HK-2 (cell line): ENCODE measurements around the gene AP3M1.
"Not testable (repeated sequence)": the region's sequence is repeated elsewhere in the genome, so short reads cannot be mapped to it uniquely, and the experiment has no call there.

Experiments used
- DNase-seq: peaks from one replicate; pipeline ENCODE4 v3.0.0-alpha.2; 2018; ENCODE audit not compliant: unreplicated experiment

AP3M1 gene

GRCh38 chr10:74163319-74164068 is 12.9 kb upstream of the AP3M1 start:
- DNase-seq = no peak

- no peak for DNase-seq
Observed at GRCh38 chr10:74160013-74160412, 9.4 kb upstream of the AP3M1 start.

DNA sequence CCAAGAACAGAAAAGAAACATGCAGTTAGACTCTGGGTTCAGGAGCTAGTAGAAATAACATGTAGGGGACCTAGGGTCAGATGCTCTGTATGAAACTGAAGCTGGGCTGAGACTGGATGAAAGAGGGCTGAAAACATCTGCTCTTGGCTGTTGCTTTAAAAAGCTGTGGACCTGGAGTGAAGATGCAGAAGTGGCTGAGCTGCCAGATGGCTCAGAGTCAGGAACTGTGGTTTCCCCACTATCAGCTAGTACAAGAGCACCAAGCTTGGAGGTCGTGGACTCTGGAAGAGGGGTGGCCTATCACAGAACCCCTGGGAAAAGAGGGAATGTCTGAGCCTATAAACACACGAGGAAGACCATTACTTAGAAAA is 6.3 kb upstream of the AP3M1 start:
- no peak for DNase-seq

GRCh38 chr10:74153676-74154075 is 3.0 kb upstream of the AP3M1 start:
- no peak for DNase-seq

- no peak for DNase-seq
Observed at GRCh38 chr10:74153123-74153522, 2.5 kb upstream of the AP3M1 start.

GRCh38 chr10:74151879-74152722 is 1.5 kb upstream of the AP3M1 start:
- DNase-seq = no peak

- DNase-seq = peak; percentile 99
Observed at GRCh38 chr10:74150990-74151878, 606 bp upstream of the AP3M1 start, which contains the start of gene ADK. Gene ADK, plus strand, starts transcription at chr10:74151221. Its CDS starts 58 bp downstream, at chr10:74151279.

DNA sequence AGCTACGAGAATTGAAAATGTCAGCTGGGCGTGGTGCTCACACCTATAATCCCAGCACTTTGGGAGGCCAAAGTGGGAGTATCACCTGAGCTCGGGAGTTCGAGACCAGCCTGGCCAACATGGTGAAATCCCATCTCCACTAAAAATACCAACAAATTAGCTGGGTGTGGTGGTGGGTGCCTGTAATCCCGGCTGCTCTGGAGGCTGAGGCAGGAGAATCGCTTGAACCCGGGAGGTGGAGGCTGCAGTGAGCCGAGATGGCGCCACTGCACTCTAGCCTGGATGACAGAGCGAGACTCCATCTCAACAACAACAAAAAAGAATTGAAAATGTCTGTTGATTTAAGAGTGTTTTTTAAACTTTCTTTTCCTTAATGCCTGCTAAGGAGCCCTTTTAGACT is 3.6 kb downstream of the AP3M1 start:
- not testable (repeated sequence) for DNase-seq

DNA sequence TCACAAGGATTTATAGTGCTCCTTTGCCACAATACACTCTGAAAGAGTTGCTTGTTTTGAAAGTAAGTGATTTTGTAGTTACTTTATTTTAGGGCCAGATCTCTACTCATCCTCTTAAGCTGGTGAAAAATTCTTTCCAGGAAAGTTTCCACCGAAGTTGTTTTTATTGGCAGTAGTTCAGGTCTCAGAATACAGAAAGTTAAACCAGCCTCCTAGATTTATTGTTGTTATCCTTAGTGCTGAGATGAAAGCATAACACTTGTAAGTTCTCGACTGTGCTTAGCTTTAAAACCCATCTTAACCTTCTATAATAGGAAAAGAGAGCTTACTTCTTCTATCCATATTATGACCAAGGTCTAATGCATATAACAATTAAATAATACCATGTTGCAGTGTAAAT is 5.5 kb downstream of the AP3M1 start:
- no peak for DNase-seq

DNA sequence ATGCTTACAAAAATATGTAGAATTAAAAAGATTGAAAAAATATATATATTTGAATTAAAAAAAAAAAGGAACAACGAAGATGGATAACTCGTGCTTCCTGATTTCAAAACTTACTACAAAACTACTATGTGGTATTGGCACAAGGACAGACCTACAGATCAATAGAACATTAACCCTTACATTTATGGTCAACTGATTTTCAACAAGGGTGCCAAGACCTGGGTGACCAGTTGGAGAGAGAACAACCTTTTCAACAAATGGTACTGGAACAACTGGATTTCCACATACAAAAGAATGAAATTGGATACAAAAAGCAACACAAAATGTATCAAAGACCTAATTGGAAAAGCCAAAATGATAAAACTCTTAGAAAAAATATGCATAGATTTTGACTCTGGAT is 10.1 kb downstream of the AP3M1 start:
- DNase-seq = no peak

- DNase-seq = no peak
Observed at GRCh38 chr10:74139981-74140380, 10.6 kb downstream of the AP3M1 start.

DNA sequence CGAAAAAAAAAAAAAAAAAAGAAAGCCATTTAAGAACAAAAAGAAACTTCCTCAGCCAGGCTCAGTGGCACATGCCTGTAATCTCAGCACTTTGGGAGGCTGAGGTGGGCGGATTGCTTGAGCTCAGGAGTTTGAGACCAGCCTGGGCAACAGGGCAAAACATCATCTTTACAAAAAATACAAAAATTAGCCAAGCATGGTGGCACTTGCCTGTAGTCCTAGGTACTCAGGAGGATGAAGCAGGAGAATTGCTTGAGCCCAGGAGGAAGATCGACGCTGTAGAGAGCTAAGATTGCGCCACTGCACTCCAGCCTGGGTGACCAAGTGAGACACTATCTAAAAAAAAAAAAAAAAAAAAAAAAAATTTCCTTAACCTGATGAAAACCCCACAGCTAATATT is 12.0 kb downstream of the AP3M1 start:
- DNase-seq = not testable (repeated sequence)

DNA sequence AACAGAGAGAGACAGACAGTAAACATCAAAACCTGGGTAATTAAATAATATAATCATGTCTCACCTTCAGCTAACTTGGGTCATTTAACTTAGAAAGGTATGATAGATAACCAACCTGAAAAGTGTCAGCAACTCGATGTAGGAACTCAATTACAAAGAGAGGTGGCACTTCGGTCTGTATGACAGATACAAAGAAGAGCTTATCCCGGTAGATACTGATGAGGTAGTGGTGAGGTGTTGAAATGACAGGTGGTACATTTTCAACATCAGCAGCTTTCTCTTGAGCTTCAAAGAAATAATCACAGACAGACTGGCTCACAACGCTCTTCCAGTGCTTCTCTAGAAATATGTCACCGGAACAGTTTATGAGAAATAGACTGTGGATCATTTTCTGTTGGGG is 12.6 kb downstream of the AP3M1 start:
- DNase-seq = no peak

GRCh38 chr10:74135452-74135851 is 15.2 kb downstream of the AP3M1 start:
- DNase-seq = no peak

DNA sequence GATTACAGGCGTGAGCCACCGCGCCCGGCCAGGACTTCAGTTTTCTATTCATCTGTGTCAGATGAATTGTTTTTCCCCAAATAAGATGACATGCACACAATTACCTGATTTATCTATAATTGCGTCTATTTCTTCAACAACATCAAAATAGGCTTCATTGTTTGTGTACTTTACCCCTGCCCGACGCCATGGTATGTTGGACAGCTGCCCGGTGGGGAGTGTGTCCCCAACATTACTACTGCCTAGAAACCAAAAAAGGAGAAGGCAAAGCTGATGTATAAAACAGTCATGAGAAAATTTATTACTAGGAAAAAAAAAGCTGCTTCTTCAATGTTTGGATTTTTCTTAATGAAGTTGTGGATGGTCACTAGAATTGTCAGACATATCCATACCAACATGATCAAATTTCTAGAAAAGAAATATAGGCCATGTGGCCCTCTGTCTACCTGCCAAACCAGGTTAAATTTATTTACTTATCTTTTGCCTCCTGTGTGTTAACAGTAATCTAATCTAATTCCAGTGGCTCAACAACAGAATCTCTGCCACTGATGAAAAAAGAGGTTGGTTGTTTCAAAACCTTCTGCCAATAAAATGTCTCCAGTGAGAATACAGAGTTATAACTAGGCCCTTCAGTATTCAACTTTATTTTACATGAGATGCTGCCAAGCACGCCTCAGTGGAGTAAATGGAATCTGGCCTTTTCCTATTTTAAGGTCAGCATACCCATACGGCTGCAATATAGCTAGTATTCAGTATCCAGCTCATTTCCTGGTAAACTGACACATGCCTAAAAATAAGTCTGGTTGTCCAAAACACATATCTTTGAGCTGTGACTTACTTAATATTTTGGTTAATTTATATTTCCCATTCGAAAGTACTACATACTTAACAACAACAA is 16.5 kb downstream of the AP3M1 start:
- no peak for DNase-seq

DNA sequence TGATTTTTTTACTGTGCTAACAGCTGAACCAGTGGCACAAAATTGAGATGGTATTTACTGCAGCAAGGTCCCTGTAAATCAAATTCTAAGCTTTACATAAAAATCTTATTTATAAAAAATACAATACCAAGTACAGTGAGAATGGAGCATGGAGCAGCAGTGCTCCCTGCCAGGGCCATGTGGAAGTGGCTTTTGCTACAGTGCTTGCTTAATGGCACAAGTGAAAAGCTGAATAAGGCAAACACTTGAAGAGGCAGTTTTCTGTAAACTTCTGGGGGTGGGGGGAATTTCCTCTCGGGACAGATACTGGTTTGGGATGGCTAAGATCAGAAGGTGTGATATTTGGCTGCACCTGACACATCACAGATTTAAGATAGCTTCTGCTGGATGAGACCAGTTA is 27.5 kb downstream of the AP3M1 start:
- no peak for DNase-seq

GRCh38 chr10:74122060-74122459 is 28.6 kb downstream of the AP3M1 start:
- no peak for DNase-seq

GRCh38 chr10:74121368-74121767 is 29.3 kb downstream of the AP3M1 start:
- no peak for DNase-seq

GRCh38 chr10:74120911-74121310 is 29.7 kb downstream of the AP3M1 start:
- no peak for DNase-seq

GRCh38 chr10:74118804-74119203 is 31.8 kb downstream of the AP3M1 start:
- DNase-seq = no peak

- no peak for DNase-seq
Observed at GRCh38 chr10:74117738-74118137, 32.9 kb downstream of the AP3M1 start.
